Ovary (tissue), 3 donors: ENCODE results near the gene CEP57L1.

ENCODE experiments used
- POLR2A ChIP-seq: fragments of 450-650 bp; IDR thresholded peaks from one replicate; pipeline ENCODE4 v1.6.1; 2017; ENCODE audit warnings: antibody characterized with exemption, mild to moderate bottlenecking, moderate library complexity
- TF ChIP-seq, protein P1 (sequence below), 3 donors: fragments of 450-650 bp in 2 of 3; fragments of 200-600 bp in 1 of 3; IDR thresholded peaks; one replicate each; pipeline versions ENCODE4 v1.5.1 to v1.8.0; 2016 to 2022; ENCODE audit warnings: antibody characterized with exemption in 3 of 3, mild to moderate bottlenecking in 1 of 3
- donor health status: DM: no; HTN: no; CAD: no.

DNA sequence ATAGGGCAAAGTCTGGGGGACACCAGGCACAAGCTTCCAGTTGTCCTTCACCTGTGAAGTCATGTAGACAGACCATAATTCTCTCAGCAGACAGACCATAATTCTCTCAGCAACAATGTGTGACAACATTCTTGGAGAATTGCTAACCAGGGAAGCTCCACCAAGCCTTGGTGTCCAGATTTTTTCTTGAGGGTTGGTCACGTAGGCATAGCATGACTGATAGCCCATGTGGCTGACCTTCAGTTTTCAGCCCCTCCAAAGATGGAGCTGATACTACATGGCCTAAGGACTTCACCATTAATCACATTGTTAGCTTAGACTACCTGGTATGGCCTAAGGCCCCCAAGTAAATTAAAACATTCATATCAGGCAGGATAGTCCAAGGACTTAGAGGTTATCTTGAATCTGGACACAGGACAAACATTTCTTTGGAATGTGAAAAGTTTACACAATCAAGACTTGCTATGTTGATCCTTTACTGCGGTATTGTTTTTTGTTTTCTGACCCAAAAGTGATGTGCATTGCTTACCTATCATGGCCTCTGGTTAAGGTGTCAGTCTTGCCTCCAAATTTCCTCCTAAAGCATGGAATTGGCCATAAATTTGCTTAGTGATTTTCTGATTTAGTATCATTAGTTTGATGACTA, 76.9 kb downstream of the CEP57L1 start:
- TF ChIP-seq, protein P1, sequence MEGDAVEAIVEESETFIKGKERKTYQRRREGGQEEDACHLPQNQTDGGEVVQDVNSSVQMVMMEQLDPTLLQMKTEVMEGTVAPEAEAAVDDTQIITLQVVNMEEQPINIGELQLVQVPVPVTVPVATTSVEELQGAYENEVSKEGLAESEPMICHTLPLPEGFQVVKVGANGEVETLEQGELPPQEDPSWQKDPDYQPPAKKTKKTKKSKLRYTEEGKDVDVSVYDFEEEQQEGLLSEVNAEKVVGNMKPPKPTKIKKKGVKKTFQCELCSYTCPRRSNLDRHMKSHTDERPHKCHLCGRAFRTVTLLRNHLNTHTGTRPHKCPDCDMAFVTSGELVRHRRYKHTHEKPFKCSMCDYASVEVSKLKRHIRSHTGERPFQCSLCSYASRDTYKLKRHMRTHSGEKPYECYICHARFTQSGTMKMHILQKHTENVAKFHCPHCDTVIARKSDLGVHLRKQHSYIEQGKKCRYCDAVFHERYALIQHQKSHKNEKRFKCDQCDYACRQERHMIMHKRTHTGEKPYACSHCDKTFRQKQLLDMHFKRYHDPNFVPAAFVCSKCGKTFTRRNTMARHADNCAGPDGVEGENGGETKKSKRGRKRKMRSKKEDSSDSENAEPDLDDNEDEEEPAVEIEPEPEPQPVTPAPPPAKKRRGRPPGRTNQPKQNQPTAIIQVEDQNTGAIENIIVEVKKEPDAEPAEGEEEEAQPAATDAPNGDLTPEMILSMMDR (IDR thresholded peaks at IDR 0.05), result no peak
- TF ChIP-seq POLR2A, result no peak
